SK-N-SH (cell line): ENCODE measurements around the gene COX7B2. TPM values are rescaled to one million over a fixed set of nuclear protein-coding genes. Genes with fewer than 3 reads are reported as not detected.

ENCODE experiments used
- CTCF ChIA-PET: fragments of 300-600, 350-600 bp; formaldehyde crosslinking; extraction: SDS; loops from one replicate; lab custom pipeline; 2021; lab: Yijun Ruan, JAX
- POLR2A ChIA-PET: fragments of 350-600 bp; sonication (Branson Sonifier 250); formaldehyde crosslinking; extraction: SDS; loops from one replicate; lab custom pipeline; 2020; ENCODE audit warnings: antibody characterized with exemption, inconsistent platforms; lab: Yijun Ruan, JAX
- DNase-seq: peaks from one replicate; pipeline ENCODE4 v3.0.0; 2012
- H2AFZ ChIP-seq: fragments of 200-600 bp; sonication (generic); 2 replicates; pipeline ENCODE4 v1.8.1; 2016; ENCODE audit warnings: antibody characterized with exemption, mild to moderate bottlenecking, low read depth
- H3F3A ChIP-seq: fragments of 200-600 bp; sonication (generic); replicated peaks from 2 replicates; pipeline ENCODE3; 2016; ENCODE audit warnings: antibody characterized with exemption, mild to moderate bottlenecking; ENCODE audit not compliant: insufficient read depth
- H3K27ac ChIP-seq, 2 experiments: fragments of 200-500 bp in 1 of 2; fragments of 200-600 bp in 1 of 2; sonication (Bioruptor generic) in 1 of 2; sonication (generic), shearing (Covaris generic) in 1 of 2; 2 replicates each; pipeline versions ENCODE4 v1.5.1 to v1.6.1; 2014 to 2016; ENCODE audit warnings: low read depth in 2 of 2, inconsistent platforms in 1 of 2, low read length in 1 of 2, mild to moderate bottlenecking in 1 of 2, mixed read lengths in 1 of 2
- H3K27me3 ChIP-seq: fragments of 200-600 bp; sonication (generic), shearing (Covaris generic); 2 replicates; pipeline ENCODE4 v1.6.1; 2016; ENCODE audit warnings: mixed run types; ENCODE audit not compliant: insufficient read depth
- H3K36me3 ChIP-seq, 2 experiments: fragments of 200-500 bp in 1 of 2; fragments of 200-600 bp in 1 of 2; sonication (Bioruptor generic) in 1 of 2; sonication (generic) in 1 of 2; replicated peaks in 1 of 2; 2 replicates each; pipeline versions ENCODE3 to v1.5.1; 2014 to 2016; ENCODE audit warnings: low read length in 1 of 2, mild to moderate bottlenecking in 1 of 2; ENCODE audit not compliant: insufficient read depth in 2 of 2, control insufficient read depth in 1 of 2
- H3K4me1 ChIP-seq, 2 experiments: fragments of 200-500 bp in 1 of 2; fragments of 200-600 bp in 1 of 2; sonication (Bioruptor generic) in 1 of 2; sonication (generic), shearing (Covaris generic) in 1 of 2; 2 replicates each; pipeline versions ENCODE4 v1.5.1 to v1.6.1; 2014 to 2016; ENCODE audit warnings: low read depth in 1 of 2, low read length in 1 of 2, mixed run types in 1 of 2; ENCODE audit not compliant: insufficient read depth in 2 of 2, control insufficient read depth in 1 of 2
- H3K4me2 ChIP-seq: fragments of 200-600 bp; sonication (generic), shearing (Covaris generic); 2 replicates; pipeline ENCODE4 v1.6.1; 2017; ENCODE audit warnings: mixed run types
- H3K4me3 ChIP-seq, 2 experiments: fragments of 200-500 bp in 1 of 2; fragments of 200-600 bp in 1 of 2; sonication (Bioruptor generic) in 1 of 2; sonication (generic), shearing (Covaris generic) in 1 of 2; 2 replicates each; pipeline versions ENCODE4 v1.5.1 to v1.8.1; 2014 to 2016; ENCODE audit warnings: low read depth in 2 of 2, inconsistent platforms in 1 of 2, low read length in 1 of 2, mild to moderate bottlenecking in 1 of 2, mixed read lengths in 1 of 2, moderate library complexity in 1 of 2
- H3K79me2 ChIP-seq: fragments of 200-600 bp; sonication (generic); 2 replicates; pipeline ENCODE4 v1.8.1; 2017; ENCODE audit warnings: mild to moderate bottlenecking; ENCODE audit not compliant: insufficient read depth
- H3K9ac ChIP-seq: fragments of 200-600 bp; sonication (generic); 2 replicates; pipeline ENCODE4 v1.6.1; 2017; ENCODE audit warnings: mixed run types
- H3K9me2 ChIP-seq: fragments of 200-600 bp; sonication (generic); 2 replicates; pipeline ENCODE4 v1.6.1; 2017; ENCODE audit warnings: mixed run types
- H3K9me3 ChIP-seq: fragments of 200-600 bp; sonication (generic); 2 replicates; pipeline ENCODE4 v1.6.1; 2017; ENCODE audit warnings: mixed run types, mild to moderate bottlenecking, moderate library complexity
- H4K20me1 ChIP-seq: fragments of 200-600 bp; sonication (generic); 2 replicates; pipeline ENCODE4 v1.6.1; 2017; ENCODE audit warnings: mild to moderate bottlenecking, mixed run types; ENCODE audit not compliant: insufficient read depth
- ELF1 ChIP-seq: IDR thresholded peaks from 2 replicates; pipeline ENCODE4 v1.4.0; 2012
- EP300 ChIP-seq, 2 experiments: IDR thresholded peaks; 2 replicates each; pipeline versions ENCODE4 v1.4.0 to v1.6.1; 2012; ENCODE audit warnings: borderline replicate concordance in 1 of 2, low read depth in 1 of 2, low read length in 1 of 2
- EZH2phosphoT487 ChIP-seq: fragments of 200-600 bp; sonication (generic); IDR thresholded peaks from 2 replicates; pipeline ENCODE4 v1.6.1; 2017; ENCODE audit warnings: low read depth, mixed run types, mild to moderate bottlenecking, antibody characterized with exemption, moderate library complexity, borderline replicate concordance
- GABPA ChIP-seq: IDR thresholded peaks from 2 replicates; pipeline ENCODE4 v1.4.0; 2012; ENCODE audit warnings: low read depth, mild to moderate bottlenecking
- GATA2 ChIP-seq: sonication (generic); formaldehyde crosslinking; IDR thresholded peaks from 2 replicates; pipeline ENCODE4 v1.5.0; 2020; ENCODE audit warnings: mild to moderate bottlenecking, missing genetic modification reagents
- MAX ChIP-seq: IDR thresholded peaks from 2 replicates; pipeline ENCODE4 v1.4.0; 2012; ENCODE audit warnings: low read depth
- MEF2A ChIP-seq: IDR thresholded peaks from 2 replicates; pipeline ENCODE4 v1.4.0; 2012; ENCODE audit warnings: low read depth, borderline replicate concordance
- MXI1 ChIP-seq: IDR thresholded peaks from 2 replicates; pipeline ENCODE4 v1.6.1; 2012; ENCODE audit warnings: mild to moderate bottlenecking, low read depth, low read length, improper control_type of control experiment
- NFIC ChIP-seq: IDR thresholded peaks from 2 replicates; pipeline ENCODE4 v1.4.0; 2012; ENCODE audit warnings: borderline replicate concordance
- NRF1 ChIP-seq: IDR thresholded peaks from 2 replicates; pipeline ENCODE4 v1.6.1; 2012; ENCODE audit warnings: low read depth, mild to moderate bottlenecking, low read length
- RAD21 ChIP-seq: IDR thresholded peaks from 2 replicates; pipeline ENCODE4 v1.6.1; 2012; ENCODE audit warnings: mild to moderate bottlenecking, low read length
- REST ChIP-seq: IDR thresholded peaks from 2 replicates; pipeline ENCODE4 v1.6.1; 2012; ENCODE audit warnings: mild to moderate bottlenecking, low read depth, low read length, moderate library complexity
- RXRA ChIP-seq: IDR thresholded peaks from 2 replicates; pipeline ENCODE4 v1.4.0; 2012; ENCODE audit warnings: low read depth, mild to moderate bottlenecking, borderline replicate concordance
- SIN3A ChIP-seq: IDR thresholded peaks from 2 replicates; pipeline ENCODE4 v1.6.1; 2012; ENCODE audit warnings: low read depth, mild to moderate bottlenecking, low read length, moderate library complexity, borderline replicate concordance
- TEAD4 ChIP-seq: IDR thresholded peaks from 2 replicates; pipeline ENCODE4 v1.4.0; 2012; ENCODE audit warnings: mild to moderate bottlenecking, borderline replicate concordance; ENCODE audit not compliant: insufficient read depth
- WGBS: methylation state at CpG from one replicate; pipeline ENCODE4 v1.1.6; 2017; ENCODE audit warnings: low lambda C conversion rate; 5-methylcytosine and 5-hydroxymethylcytosine counted together
- polyA plus RNA-seq, 3 experiments: library from polyadenylated mRNA; depleted of rRNA; stranded (reverse); fragments of >200 nt; gene quantifications; 2 replicates each; pipeline ENCODE4 v1.2.3, GENCODE V29; 2012
- TF ChIP-seq, protein P1 (sequence below): fragments of 200-600 bp; sonication (generic); IDR thresholded peaks from 2 replicates; pipeline ENCODE4 v1.6.1; 2017; ENCODE audit warnings: antibody characterized with exemption, mild to moderate bottlenecking, moderate library complexity

The COX7B2 gene
- polyA plus RNA-seq, 1 of the 3 experiments (the other 2 are of a cell fraction): not detected

GRCh38 chr4:46715468-46715867 lies 193.6 kb downstream of the COX7B2 start:
- DNase-seq: no peak
- no peak overlapping the region for H3K9ac ChIP-seq
- H3K79me2 ChIP-seq: no peaks in the 10 kb centered on the region
- no peaks in the 10 kb centered on the region for H3K27me3 ChIP-seq
- H3K4me2 ChIP-seq: no peak overlapping the region
- H3K4me3 ChIP-seq: no peak overlapping the region
- CTCF ChIA-PET: no interaction called here
- TF ChIP-seq MEF2A (no peak), GATA2 (CRISPR knock-in tag) (no peak), EP300 (IDR thresholded peaks at IDR 0.05; ENCODE audit: borderline replicate concordance in 1 of 2, low read depth in 1 of 2, low read length in 1 of 2) (no peak), MAX (no peak), RAD21 (no peak), NFIC (no peak), SIN3A (no peak), NRF1 (no peak), ELF1 (no peak), TEAD4 (no peak), RXRA (no peak), GABPA (no peak), EZH2phosphoT487 (no peak), MXI1 (no peak), REST (no peak)
- TF ChIP-seq, protein P1, sequence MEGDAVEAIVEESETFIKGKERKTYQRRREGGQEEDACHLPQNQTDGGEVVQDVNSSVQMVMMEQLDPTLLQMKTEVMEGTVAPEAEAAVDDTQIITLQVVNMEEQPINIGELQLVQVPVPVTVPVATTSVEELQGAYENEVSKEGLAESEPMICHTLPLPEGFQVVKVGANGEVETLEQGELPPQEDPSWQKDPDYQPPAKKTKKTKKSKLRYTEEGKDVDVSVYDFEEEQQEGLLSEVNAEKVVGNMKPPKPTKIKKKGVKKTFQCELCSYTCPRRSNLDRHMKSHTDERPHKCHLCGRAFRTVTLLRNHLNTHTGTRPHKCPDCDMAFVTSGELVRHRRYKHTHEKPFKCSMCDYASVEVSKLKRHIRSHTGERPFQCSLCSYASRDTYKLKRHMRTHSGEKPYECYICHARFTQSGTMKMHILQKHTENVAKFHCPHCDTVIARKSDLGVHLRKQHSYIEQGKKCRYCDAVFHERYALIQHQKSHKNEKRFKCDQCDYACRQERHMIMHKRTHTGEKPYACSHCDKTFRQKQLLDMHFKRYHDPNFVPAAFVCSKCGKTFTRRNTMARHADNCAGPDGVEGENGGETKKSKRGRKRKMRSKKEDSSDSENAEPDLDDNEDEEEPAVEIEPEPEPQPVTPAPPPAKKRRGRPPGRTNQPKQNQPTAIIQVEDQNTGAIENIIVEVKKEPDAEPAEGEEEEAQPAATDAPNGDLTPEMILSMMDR: no peak
- H3K4me1 ChIP-seq: no peaks in the 10 kb centered on the region
- H3F3A ChIP-seq: no peaks in the 10 kb centered on the region
- H3K9me3 ChIP-seq: no peaks in the 10 kb centered on the region
- H3K9me2 ChIP-seq: no peaks in the 10 kb centered on the region
- POLR2A ChIA-PET: no interaction called here
- H3K27ac ChIP-seq: no peak overlapping the region
- 3% methylated on average over 3 of the region's 3 CpGs for WGBS
- H3K36me3 ChIP-seq: no peaks in the 10 kb centered on the region
- no peak overlapping the region for H2AFZ ChIP-seq
- no peaks in the 10 kb centered on the region for H4K20me1 ChIP-seq
